C4-2B (cell line): Measurements from ENCODE around the gene DCTN1.
"Not testable (repeated sequence)": the region's sequence is repeated elsewhere in the genome, so short reads cannot be mapped to it uniquely, and the experiment has no call there.

Experiments used
- H3K27ac ChIP-seq: fragments of 450-650 bp; 2 replicates; pipeline ENCODE4 v1.5.1; 2017
- CTCF ChIP-seq: fragments of 450-650 bp; conservative IDR thresholded peaks from 2 replicates; pipeline ENCODE4 v1.5.1; 2017; ENCODE audit warnings: mild to moderate bottlenecking
- ZFX ChIP-seq: fragments of 450-650 bp; IDR thresholded peaks from 2 replicates; pipeline ENCODE4 v1.6.1; 2017

The DCTN1 gene

GRCh38 chr2:74347742-74348141 is 32.4 kb downstream of the DCTN1 start:
- TF ChIP-seq ZFX (no peak), CTCF (no peak)
- no peak overlapping the region for H3K27ac ChIP-seq

GRCh38 chr2:74347303-74347702 is 32.8 kb downstream of the DCTN1 start:
- no peak overlapping the region for H3K27ac ChIP-seq
- TF ChIP-seq CTCF, result no peak
- no peak for TF ChIP-seq ZFX

- TF ChIP-seq CTCF (no peak), ZFX (no peak)
- no peak overlapping the region for H3K27ac ChIP-seq
These were observed 34.7 kb downstream of the DCTN1 start for GRCh38 chr2:74345272-74345943.

- TF ChIP-seq CTCF (no peak), ZFX (no peak)
- no peak within 1 kb of the TSS for H3K27ac ChIP-seq
These were observed 36.8 kb downstream of the DCTN1 start, which contains the start of gene SLC4A5 for GRCh38 chr2:74343316-74343715. SLC4A5 (minus strand) TSS chr2:74343416; CDS start chr2:74315023, 28,393 bp downstream.

- H3K27ac ChIP-seq, result not testable (repeated sequence)
These were observed 43.9 kb downstream of the DCTN1 start for GRCh38 chr2:74336227-74336626.

- no peak overlapping the region for H3K27ac ChIP-seq
- TF ChIP-seq CTCF (peak; percentile 87), ZFX (no peak)
These were observed 45.2 kb downstream of the DCTN1 start for GRCh38 chr2:74334931-74335333.

GRCh38 chr2:74333896-74334586 is 46.1 kb downstream of the DCTN1 start:
- TF ChIP-seq ZFX, result no peak
- TF ChIP-seq CTCF, result no peak
- H3K27ac ChIP-seq, result no peak overlapping the region

- TF ChIP-seq CTCF (peak; percentile 21), ZFX (no peak)
- no peak overlapping the region for H3K27ac ChIP-seq
These were observed 46.9 kb downstream of the DCTN1 start for GRCh38 chr2:74333175-74333574.
